SK-N-SH (cell line): ENCODE results near the gene WASF2.

ENCODE experiments used
- CHD2 ChIP-seq: fragments of 150-350 bp; IDR thresholded peaks from 2 replicates; pipeline ENCODE4 v1.6.1; 2018; ENCODE audit warnings: low read length; ENCODE audit not compliant: partially characterized antibody
- FOXJ3 ChIP-seq: sonication (generic); formaldehyde crosslinking; IDR thresholded peaks from 2 replicates; pipeline ENCODE4 v1.5.1; 2020; ENCODE audit warnings: mild to moderate bottlenecking, missing genetic modification reagents
- POLR2AphosphoS5 ChIP-seq: IDR thresholded peaks from 2 replicates; pipeline ENCODE4 v1.6.1; 2012; ENCODE audit warnings: low read depth, low read length
- RCOR1 ChIP-seq: fragments of 150-350 bp; IDR thresholded peaks from 2 replicates; pipeline ENCODE4 v1.6.1; 2017; ENCODE audit warnings: antibody characterized with exemption, low read length
- SIN3A ChIP-seq: IDR thresholded peaks from 2 replicates; pipeline ENCODE4 v1.6.1; 2012; ENCODE audit warnings: low read depth, mild to moderate bottlenecking, low read length, moderate library complexity, borderline replicate concordance
- TF ChIP-seq, protein P1 (sequence below): fragments of 200-600 bp; sonication (generic); IDR thresholded peaks from 2 replicates; pipeline ENCODE4 v1.6.1; 2017; ENCODE audit warnings: antibody characterized with exemption, mild to moderate bottlenecking, moderate library complexity
- TF ChIP-seq, protein P2 (sequence below): IDR thresholded peaks from 2 replicates; pipeline ENCODE4; 2012

DNA sequence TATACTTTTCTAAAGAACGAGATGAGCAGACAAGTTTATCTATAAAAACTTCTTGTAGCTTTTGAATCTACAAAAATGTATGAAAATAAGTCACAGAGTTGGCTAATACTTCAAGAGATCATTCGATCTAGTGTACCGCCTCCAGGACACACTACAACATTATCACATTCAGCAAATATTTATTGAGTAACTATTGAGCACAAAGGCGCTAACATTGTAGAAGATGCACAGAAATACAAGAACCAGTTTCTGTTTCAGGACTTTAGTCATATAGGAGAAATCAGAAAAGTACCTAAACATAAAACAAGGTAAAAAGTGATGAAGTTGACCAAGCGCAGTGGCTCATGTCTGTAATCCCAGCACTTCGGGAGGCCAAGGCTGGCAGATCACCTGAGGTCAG lies 20.6 kb downstream of the WASF2 start:
- TF ChIP-seq CHD2 (no peak), RCOR1 (no peak), SIN3A (no peak), FOXJ3 (CRISPR knock-in tag) (no peak), POLR2AphosphoS5 (no peak)
- TF ChIP-seq, protein P1, sequence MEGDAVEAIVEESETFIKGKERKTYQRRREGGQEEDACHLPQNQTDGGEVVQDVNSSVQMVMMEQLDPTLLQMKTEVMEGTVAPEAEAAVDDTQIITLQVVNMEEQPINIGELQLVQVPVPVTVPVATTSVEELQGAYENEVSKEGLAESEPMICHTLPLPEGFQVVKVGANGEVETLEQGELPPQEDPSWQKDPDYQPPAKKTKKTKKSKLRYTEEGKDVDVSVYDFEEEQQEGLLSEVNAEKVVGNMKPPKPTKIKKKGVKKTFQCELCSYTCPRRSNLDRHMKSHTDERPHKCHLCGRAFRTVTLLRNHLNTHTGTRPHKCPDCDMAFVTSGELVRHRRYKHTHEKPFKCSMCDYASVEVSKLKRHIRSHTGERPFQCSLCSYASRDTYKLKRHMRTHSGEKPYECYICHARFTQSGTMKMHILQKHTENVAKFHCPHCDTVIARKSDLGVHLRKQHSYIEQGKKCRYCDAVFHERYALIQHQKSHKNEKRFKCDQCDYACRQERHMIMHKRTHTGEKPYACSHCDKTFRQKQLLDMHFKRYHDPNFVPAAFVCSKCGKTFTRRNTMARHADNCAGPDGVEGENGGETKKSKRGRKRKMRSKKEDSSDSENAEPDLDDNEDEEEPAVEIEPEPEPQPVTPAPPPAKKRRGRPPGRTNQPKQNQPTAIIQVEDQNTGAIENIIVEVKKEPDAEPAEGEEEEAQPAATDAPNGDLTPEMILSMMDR = no peak
- TF ChIP-seq, protein P2, sequence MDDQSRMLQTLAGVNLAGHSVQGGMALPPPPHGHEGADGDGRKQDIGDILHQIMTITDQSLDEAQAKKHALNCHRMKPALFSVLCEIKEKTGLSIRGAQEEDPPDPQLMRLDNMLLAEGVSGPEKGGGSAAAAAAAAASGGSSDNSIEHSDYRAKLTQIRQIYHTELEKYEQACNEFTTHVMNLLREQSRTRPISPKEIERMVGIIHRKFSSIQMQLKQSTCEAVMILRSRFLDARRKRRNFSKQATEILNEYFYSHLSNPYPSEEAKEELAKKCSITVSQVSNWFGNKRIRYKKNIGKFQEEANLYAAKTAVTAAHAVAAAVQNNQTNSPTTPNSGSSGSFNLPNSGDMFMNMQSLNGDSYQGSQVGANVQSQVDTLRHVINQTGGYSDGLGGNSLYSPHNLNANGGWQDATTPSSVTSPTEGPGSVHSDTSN = no peak
